CD1c-positive myeloid dendritic cell (primary cell): ENCODE results near the gene PDZD7.

Experiments
- DNase-seq: peaks from one replicate; pipeline ENCODE4 v3.0.0-alpha.2; 2016; ENCODE audit errors: extremely low spot score

Gene PDZD7

GRCh38 chr10:101061624-101062231 lies 30.8 kb upstream of the PDZD7 start, which contains the start of gene KAZALD1:
Gene KAZALD1 (plus strand): TSS chr10:101061989. CDS start chr10:101062593, 604 bp downstream.
- no peak for DNase-seq

- DNase-seq: peak; percentile 90
Measured at GRCh38 chr10:101060951-101061623, 30.2 kb upstream of the PDZD7 start.

GRCh38 chr10:101060036-101060950 lies 29.4 kb upstream of the PDZD7 start:
- peak; percentile 98 for DNase-seq

- no peak for DNase-seq
Measured at GRCh38 chr10:101056365-101057151, 25.6 kb upstream of the PDZD7 start.

GRCh38 chr10:101055411-101055810 lies 24.5 kb upstream of the PDZD7 start:
- DNase-seq: no peak

- DNase-seq: no peak
Measured at GRCh38 chr10:101054876-101055275, 23.9 kb upstream of the PDZD7 start.

- no peak for DNase-seq
Measured at GRCh38 chr10:101054351-101054750, 23.4 kb upstream of the PDZD7 start.

GRCh38 chr10:101053516-101053915 lies 22.6 kb upstream of the PDZD7 start:
- no peak for DNase-seq

GRCh38 chr10:101052285-101052684 lies 21.4 kb upstream of the PDZD7 start:
- no peak for DNase-seq

GRCh38 chr10:101050208-101051069 lies 19.5 kb upstream of the PDZD7 start:
- peak; percentile 75 for DNase-seq

GRCh38 chr10:101047961-101048892 lies 17.3 kb upstream of the PDZD7 start:
- DNase-seq: no peak

- DNase-seq: no peak
Measured at GRCh38 chr10:101047268-101047667, 16.3 kb upstream of the PDZD7 start.

- no peak for DNase-seq
Measured at GRCh38 chr10:101046332-101047238, 15.7 kb upstream of the PDZD7 start.

GRCh38 chr10:101044117-101044516 lies 13.2 kb upstream of the PDZD7 start:
- no peak for DNase-seq

- DNase-seq: no peak
Measured at GRCh38 chr10:101043363-101043707, 12.4 kb upstream of the PDZD7 start.

- peak; percentile 97 for DNase-seq
Measured at GRCh38 chr10:101042667-101043362, 11.9 kb upstream of the PDZD7 start.

- DNase-seq: no peak
Measured at GRCh38 chr10:101042118-101042517, 11.2 kb upstream of the PDZD7 start.

- DNase-seq: peak; percentile 82
Measured at GRCh38 chr10:101041252-101041761, 10.4 kb upstream of the PDZD7 start.
